Activated CD4-positive, alpha-beta memory T cell treated with anti-CD3 and anti-CD28 coated beads for 36 hours (primary cell): Measurements from ENCODE around the gene HAND2. TPM values are rescaled to one million over a fixed set of nuclear protein-coding genes. Genes with fewer than 3 reads are reported as not detected.

Experiments used
- CTCF ChIA-PET: fragments of 350-600 bp; sonication (Branson Sonifier 250); formaldehyde crosslinking; loops from one replicate; lab custom pipeline; 2021; ENCODE audit warnings: antibody characterized with exemption, inconsistent platforms; lab: Charles Lee
- POLR2A ChIA-PET: fragments of 350-600 bp; sonication (Branson Sonifier 250); formaldehyde crosslinking; loops from one replicate; lab custom pipeline; 2021; ENCODE audit warnings: antibody characterized with exemption; lab: Charles Lee
- DNase-seq: peaks from one replicate; pipeline ENCODE4 v3.0.0-alpha.2; 2020
- H3K27ac Mint-ChIP-seq: one replicate; pipeline ENCODE4 v1.8.0; 2021; ENCODE audit warnings: mixed read lengths
- H3K27me3 Mint-ChIP-seq: one replicate; pipeline ENCODE4 v1.8.0; 2021; ENCODE audit warnings: mixed read lengths
- H3K36me3 Mint-ChIP-seq: one replicate; pipeline ENCODE4 v1.8.0; 2021; ENCODE audit warnings: mixed read lengths
- H3K4me1 Mint-ChIP-seq: one replicate; pipeline ENCODE4 v1.8.0; 2021; ENCODE audit warnings: low read depth, mixed read lengths
- H3K4me3 Mint-ChIP-seq: one replicate; pipeline ENCODE4 v1.8.0; 2021; ENCODE audit warnings: mild to moderate bottlenecking, mixed read lengths
- H3K9me3 Mint-ChIP-seq: one replicate; pipeline ENCODE4 v1.8.0; 2021; ENCODE audit warnings: mixed read lengths
- intact Hi-C: fragments of 100-400 bp; cut with micrococcal nuclease; formaldehyde crosslinking; loops from one replicate; pipeline ENCODE4 v1.15.1; 2023
- total RNA-seq, 2 experiments: library from RNA; stranded (reverse); gene quantifications; one replicate each; pipeline ENCODE4 v1.2.3, GENCODE V29; 2021

The HAND2 gene
- total RNA-seq, 2 experiments from 2014 or later, result not detected

- Mint-ChIP-seq H3K9me3 (no peaks in the 10 kb centered on the region), H3K27me3 (peaks cover 92% of the 10 kb centered on the region), H3K4me3 (peak overlapping the region; percentile 18), H3K36me3 (peaks cover 13% of the 10 kb centered on the region), H3K4me1 (peaks cover 14% of the 10 kb centered on the region), H3K27ac (no peak overlapping the region)
- CTCF ChIA-PET, result no interaction called here
- intact Hi-C loops, result no loop called here
- POLR2A ChIA-PET, result no interaction called here
- DNase-seq, result no peak
These were observed 7.1 kb downstream of the HAND2 start for GRCh38 chr4:173522951-173523395.

DNA sequence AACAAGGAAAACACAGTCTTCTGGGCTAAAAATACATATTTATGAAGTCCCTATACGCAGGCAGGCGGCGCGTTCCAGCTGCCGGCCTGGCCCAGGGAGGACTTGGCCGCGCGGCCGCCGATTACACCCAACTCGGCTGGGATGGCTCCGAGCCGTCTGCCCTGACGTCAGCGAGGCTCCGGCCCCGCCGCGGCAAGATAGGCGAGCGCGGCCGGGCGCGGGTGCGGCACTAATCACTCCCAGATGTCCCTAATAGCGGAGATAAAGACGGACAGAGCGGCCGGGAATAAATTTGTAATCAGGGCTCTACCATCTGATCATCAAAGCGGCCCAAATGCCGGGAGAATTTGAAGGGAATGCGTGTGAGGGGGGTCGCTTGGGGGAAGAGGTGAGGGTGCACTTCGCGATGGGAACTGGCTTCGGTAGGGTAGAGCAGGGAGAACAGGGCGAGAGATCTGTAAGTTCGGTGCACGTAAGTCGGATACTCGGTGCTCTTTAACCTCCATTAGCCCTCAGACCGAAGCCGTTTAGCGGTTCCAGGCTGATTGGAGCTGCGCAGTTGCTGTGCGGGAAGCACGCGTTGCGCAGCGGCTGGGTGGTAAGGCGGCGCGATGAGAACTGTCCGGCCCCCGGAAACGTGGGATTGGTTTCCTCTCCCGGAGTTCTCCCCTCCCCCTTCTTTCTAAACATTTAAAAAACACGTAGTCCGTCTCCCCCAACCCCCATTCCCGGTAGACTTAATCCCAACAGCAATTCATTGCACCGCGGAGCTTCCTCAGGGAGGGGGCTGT, 7.7 kb downstream of the HAND2 start:
- POLR2A ChIA-PET, result no interaction called here
- intact Hi-C loops, result no loop called here
- peak overlapping the region; percentile 18 for H3K4me3 Mint-ChIP-seq

DNA sequence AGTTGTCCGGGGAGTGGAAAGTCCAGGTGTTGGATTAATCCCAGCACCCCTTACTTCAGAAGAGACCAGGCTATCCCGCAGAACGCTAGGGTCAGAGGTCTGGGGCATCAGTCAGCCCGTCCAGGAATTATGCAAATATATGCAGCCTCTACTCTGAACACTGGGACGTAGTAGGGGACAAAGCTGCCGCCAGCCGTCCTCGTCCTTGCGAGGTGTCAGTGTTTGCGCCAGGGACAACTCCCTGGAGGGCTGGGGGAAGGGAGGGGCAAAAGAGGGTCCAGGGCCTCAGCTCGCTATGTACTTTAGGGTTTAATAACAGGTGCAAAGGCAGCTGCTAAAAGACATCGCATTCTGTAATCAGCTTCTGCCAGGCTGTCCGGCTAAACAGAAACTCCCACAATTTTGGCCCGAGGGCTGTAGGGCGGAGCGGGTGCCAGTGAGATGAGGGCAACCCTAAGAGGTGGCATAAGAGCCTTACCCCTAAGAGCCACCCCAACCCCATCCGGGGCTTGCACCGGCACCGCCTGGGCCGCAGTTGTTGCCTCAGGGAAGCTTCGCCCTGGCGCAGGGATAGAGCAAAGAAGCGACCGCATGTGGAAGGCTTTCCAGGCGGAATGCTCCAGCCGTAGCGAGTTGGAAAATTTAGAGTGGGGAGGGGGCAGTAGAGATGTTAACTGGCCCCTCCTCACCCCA, 8.4 kb downstream of the HAND2 start:
- H3K9me3 Mint-ChIP-seq, result no peaks in the 10 kb centered on the region
- H3K4me3 Mint-ChIP-seq, result no peak overlapping the region
- peaks cover 90% of the 10 kb centered on the region for H3K27me3 Mint-ChIP-seq
- H3K36me3 Mint-ChIP-seq, result peaks cover 12% of the 10 kb centered on the region
- H3K27ac Mint-ChIP-seq, result no peak overlapping the region
- ChIA-PET POLR2A (no interaction called here), CTCF (no interaction called here)
- no peak for DNase-seq
- H3K4me1 Mint-ChIP-seq, result peaks cover 20% of the 10 kb centered on the region
- intact Hi-C loops, result no loop called here

More for the DNA sequence above, 7.7 kb downstream of the HAND2 start:
- peaks cover 13% of the 10 kb centered on the region for H3K36me3 Mint-ChIP-seq
- no peaks in the 10 kb centered on the region for H3K9me3 Mint-ChIP-seq
- H3K27me3 Mint-ChIP-seq, result peaks cover 92% of the 10 kb centered on the region
- no peak for DNase-seq
- CTCF ChIA-PET, result no interaction called here
- peaks cover 15% of the 10 kb centered on the region for H3K4me1 Mint-ChIP-seq
- H3K27ac Mint-ChIP-seq, result no peak overlapping the region

DNA sequence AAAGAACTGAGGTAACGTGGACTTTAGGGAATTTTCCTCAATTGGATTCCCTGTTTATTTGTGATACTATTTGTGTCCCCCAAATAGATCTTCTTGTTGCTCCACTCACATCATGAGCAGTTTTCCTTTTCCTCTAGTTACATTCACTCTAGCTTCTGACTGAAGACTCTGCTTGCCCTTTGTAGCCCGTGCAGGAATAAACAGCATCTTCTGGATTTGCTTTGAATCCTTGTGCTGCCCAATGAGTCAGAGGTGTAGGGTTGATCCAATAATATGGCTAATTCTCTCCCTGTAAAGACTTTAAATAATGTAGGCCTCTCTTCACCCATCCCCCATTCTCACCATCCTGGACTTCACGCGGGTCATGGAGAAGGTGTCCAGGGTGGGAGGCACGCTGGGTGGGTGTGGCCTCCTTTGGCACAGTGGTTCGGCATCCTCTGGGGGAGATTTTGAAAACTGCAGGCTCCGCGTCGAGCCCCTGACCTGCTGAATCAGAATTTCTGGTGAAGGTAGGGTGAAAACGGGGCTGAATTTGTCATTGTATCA, 9.0 kb downstream of the HAND2 start:
- Mint-ChIP-seq H3K36me3 (peaks cover 12% of the 10 kb centered on the region), H3K9me3 (no peaks in the 10 kb centered on the region), H3K4me1 (peaks cover 21% of the 10 kb centered on the region), H3K27ac (no peak overlapping the region), H3K27me3 (peaks cover 92% of the 10 kb centered on the region), H3K4me3 (no peak overlapping the region)
- POLR2A ChIA-PET, result no interaction called here
- no peak for DNase-seq
- intact Hi-C loops, result no loop called here
- CTCF ChIA-PET, result no interaction called here

DNA sequence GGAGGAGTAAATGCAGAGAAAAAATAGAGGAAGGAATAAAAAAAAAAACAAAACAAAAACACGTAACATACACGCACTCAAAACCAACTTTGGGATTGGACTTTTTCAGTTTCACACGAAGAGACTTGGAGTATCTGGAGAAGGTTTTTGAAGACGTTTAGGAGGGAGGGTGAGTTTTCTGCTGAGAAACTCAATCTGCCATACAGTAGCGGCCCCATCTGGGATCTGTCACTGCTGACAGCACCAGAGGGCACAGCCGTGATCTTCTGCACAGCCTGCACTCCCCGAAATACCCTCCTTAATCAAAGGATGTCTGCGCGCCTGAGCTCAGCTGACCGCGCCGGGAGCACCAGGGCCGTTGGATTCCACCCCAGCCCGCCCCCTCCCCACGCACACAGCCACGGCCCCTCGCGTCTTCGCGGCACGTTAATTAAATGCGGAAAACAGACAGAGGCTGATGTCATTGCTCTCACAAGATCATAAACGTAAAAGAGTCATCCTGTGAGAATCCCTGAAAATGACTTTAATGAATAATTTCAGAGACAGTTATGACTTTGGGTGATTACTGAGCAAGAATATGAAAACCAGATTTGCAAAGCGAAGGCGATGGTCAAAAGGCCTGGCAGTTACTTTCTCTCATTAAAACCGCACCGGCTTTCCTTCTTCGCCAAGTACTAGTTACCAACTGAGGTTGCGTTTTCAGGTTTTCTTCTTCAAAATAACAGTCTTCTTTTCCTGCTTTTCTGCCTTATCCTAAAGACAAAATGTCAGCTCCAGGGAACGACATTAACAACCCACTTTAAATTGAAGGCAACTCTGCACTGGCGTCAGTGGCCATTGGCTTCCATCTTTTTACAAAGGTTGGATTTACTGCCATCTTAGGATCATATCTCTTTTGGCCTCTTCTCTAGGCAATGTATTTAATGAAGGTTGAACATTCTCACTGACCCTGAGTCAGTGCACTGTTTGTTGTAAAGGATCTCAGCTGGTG, 10.6 kb downstream of the HAND2 start:
- ChIA-PET CTCF (no interaction called here), POLR2A (interaction anchor here (0.7 kb wide), 1 partner anchor 10 kb away, joined by 3 read pairs; no protein-coding TSS in a partner anchor)
- no peak for DNase-seq
- H3K27me3 Mint-ChIP-seq, result peaks cover 92% of the 10 kb centered on the region
- H3K36me3 Mint-ChIP-seq, result peaks cover 8% of the 10 kb centered on the region
- peaks cover 21% of the 10 kb centered on the region for H3K4me1 Mint-ChIP-seq
- intact Hi-C loops, result no loop called here
- no peak overlapping the region for H3K27ac Mint-ChIP-seq
- no peaks in the 10 kb centered on the region for H3K9me3 Mint-ChIP-seq
- H3K4me3 Mint-ChIP-seq, result no peak overlapping the region

- peaks cover 89% of the 10 kb centered on the region for H3K27me3 Mint-ChIP-seq
- H3K4me1 Mint-ChIP-seq, result peaks cover 21% of the 10 kb centered on the region
- CTCF ChIA-PET, result no interaction called here
- no peaks in the 10 kb centered on the region for H3K9me3 Mint-ChIP-seq
- no peak for DNase-seq
- POLR2A ChIA-PET, result no interaction called here
- H3K4me3 Mint-ChIP-seq, result no peak overlapping the region
- H3K27ac Mint-ChIP-seq, result no peak overlapping the region
- intact Hi-C loops, result no loop called here
- peaks cover 3% of the 10 kb centered on the region for H3K36me3 Mint-ChIP-seq
These were observed 11.5 kb downstream of the HAND2 start for GRCh38 chr4:173518425-173519102.

DNA sequence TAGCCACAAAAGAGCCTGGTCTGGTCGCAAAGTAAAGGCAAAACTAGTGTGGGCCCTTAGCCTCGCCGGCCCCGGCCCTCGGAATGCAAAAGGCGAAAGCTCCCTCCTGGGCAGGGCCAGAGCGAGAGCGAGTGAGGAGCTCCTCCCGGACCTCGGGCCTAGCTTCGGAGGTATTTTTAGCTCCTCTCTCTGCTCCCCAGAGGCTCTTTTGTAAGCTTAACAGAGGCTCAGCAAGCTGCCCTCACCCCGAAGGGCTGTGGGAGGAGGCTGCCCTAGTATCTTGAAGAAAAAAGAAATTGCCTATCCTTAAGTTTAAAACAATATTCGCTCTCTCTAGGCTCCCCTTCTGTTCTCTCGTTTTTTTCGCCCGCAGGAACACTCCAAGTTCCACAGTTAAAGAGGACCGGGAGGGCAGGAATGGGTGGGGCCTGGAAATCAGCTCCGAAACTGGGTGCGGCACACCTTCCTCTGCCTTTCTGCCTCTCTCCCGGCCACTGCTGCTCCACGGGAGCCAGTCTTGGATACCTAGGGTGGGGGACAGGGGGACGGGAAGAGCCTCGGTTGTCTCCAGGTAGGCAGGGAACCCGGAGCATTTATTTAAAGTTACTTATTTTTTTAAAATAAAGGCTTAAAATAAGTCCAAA, 12.1 kb downstream of the HAND2 start:
- H3K27me3 Mint-ChIP-seq, result peaks cover 87% of the 10 kb centered on the region
- POLR2A ChIA-PET, result no interaction called here
- no peak overlapping the region for H3K4me3 Mint-ChIP-seq
- H3K4me1 Mint-ChIP-seq, result peaks cover 19% of the 10 kb centered on the region
- no peaks in the 10 kb centered on the region for H3K9me3 Mint-ChIP-seq
- H3K36me3 Mint-ChIP-seq, result no peaks in the 10 kb centered on the region
- no peak for DNase-seq
- H3K27ac Mint-ChIP-seq, result no peak overlapping the region
- intact Hi-C loops, result loop anchor here (2.0 kb wide), 1 partner anchor 13 kb away; the partner anchor contains the start of gene HAND2
- CTCF ChIA-PET, result no interaction called here

GRCh38 chr4:173516621-173517524, 13.2 kb downstream of the HAND2 start:
- ChIA-PET POLR2A (no interaction called here), CTCF (no interaction called here)
- Mint-ChIP-seq H3K9me3 (no peaks in the 10 kb centered on the region), H3K27me3 (peaks cover 83% of the 10 kb centered on the region), H3K4me1 (peaks cover 12% of the 10 kb centered on the region), H3K36me3 (no peaks in the 10 kb centered on the region), H3K4me3 (no peak overlapping the region), H3K27ac (no peak overlapping the region)
- intact Hi-C loops, result loop anchor here (2.0 kb wide), 1 partner anchor 14 kb away; the partner anchor contains the start of gene HAND2
- no peak for DNase-seq

GRCh38 chr4:173515458-173515857, 14.6 kb downstream of the HAND2 start:
- H3K9me3 Mint-ChIP-seq, result no peaks in the 10 kb centered on the region
- peaks cover 78% of the 10 kb centered on the region for H3K27me3 Mint-ChIP-seq
- POLR2A ChIA-PET, result no interaction called here
- peaks cover 12% of the 10 kb centered on the region for H3K4me1 Mint-ChIP-seq
- H3K27ac Mint-ChIP-seq, result no peak overlapping the region
- H3K4me3 Mint-ChIP-seq, result no peak overlapping the region
- intact Hi-C loops, result no loop called here
- CTCF ChIA-PET, result no interaction called here
- H3K36me3 Mint-ChIP-seq, result peaks cover 4% of the 10 kb centered on the region
- DNase-seq, result no peak

GRCh38 chr4:173514641-173515217, 15.3 kb downstream of the HAND2 start:
- Mint-ChIP-seq H3K27ac (no peak overlapping the region), H3K36me3 (peaks cover 4% of the 10 kb centered on the region), H3K4me1 (peaks cover 12% of the 10 kb centered on the region), H3K27me3 (peaks cover 76% of the 10 kb centered on the region), H3K4me3 (no peak overlapping the region), H3K9me3 (no peaks in the 10 kb centered on the region)
- CTCF ChIA-PET, result interaction anchor here (1.0 kb wide), 1 partner anchor 9 kb away, joined by 4 read pairs; no protein-coding TSS in a partner anchor
- DNase-seq, result no peak
- intact Hi-C loops, result no loop called here
- POLR2A ChIA-PET, result no interaction called here
